Neural progenitor cell (in vitro differentiated cells): ENCODE data around the gene SERPINB10. TPM values are rescaled to one million over a fixed set of nuclear protein-coding genes. Genes with fewer than 3 reads are reported as not detected.

Experiments
- DNase-seq: peaks from one replicate; pipeline ENCODE4 v3.0.0-alpha.2; 2016; ENCODE audit warnings: low spot score
- H2AFZ ChIP-seq: fragments of 200-600 bp; sonication (generic); replicated peaks from 2 replicates; pipeline ENCODE4 v1.6.1; 2016; ENCODE audit warnings: antibody characterized with exemption
- H3F3A ChIP-seq: fragments of 200-600 bp; sonication (generic); 2 replicates; pipeline ENCODE4 v1.6.1; 2016; ENCODE audit warnings: antibody characterized with exemption, low read depth
- H3K27ac ChIP-seq: fragments of 200-600 bp; sonication (generic); 2 replicates; pipeline ENCODE4 v1.5.1; 2016; ENCODE audit warnings: mild to moderate bottlenecking
- H3K27me3 ChIP-seq: fragments of 200-600 bp; sonication (generic); 2 replicates; pipeline ENCODE4 v1.6.1; 2016; ENCODE audit warnings: mild to moderate bottlenecking, moderate library complexity
- H3K36me3 ChIP-seq: fragments of 200-600 bp; sonication (generic); 2 replicates; pipeline ENCODE4 v1.5.1; 2016
- H3K4me1 ChIP-seq: fragments of 200-600 bp; sonication (generic); 2 replicates; pipeline ENCODE4 v1.6.1; 2016; ENCODE audit warnings: mixed run types
- H3K4me2 ChIP-seq: fragments of 200-600 bp; sonication (generic); 2 replicates; pipeline ENCODE4 v1.6.1; 2016
- H3K4me3 ChIP-seq: fragments of 200-600 bp; sonication (generic); 2 replicates; pipeline ENCODE4 v1.5.1; 2016
- H3K79me2 ChIP-seq: fragments of 200-600 bp; sonication (generic); 2 replicates; pipeline ENCODE4 v1.6.1; 2016; ENCODE audit warnings: low read depth
- H3K9ac ChIP-seq: fragments of 200-600 bp; sonication (generic); 2 replicates; pipeline ENCODE4 v1.6.1; 2016
- H3K9me3 ChIP-seq: fragments of 200-600 bp; sonication (generic); 2 replicates; pipeline ENCODE4 v1.5.1; 2016; ENCODE audit warnings: low read depth
- H4K20me1 ChIP-seq: fragments of 200-600 bp; sonication (generic); 2 replicates; pipeline ENCODE4 v1.6.1; 2016; ENCODE audit warnings: low read depth
- H3K27ac Mint-ChIP-seq: 3 replicates; pipeline ENCODE4 v1.8.0; 2021; ENCODE audit warnings: mixed read lengths
- H3K27me3 Mint-ChIP-seq: 2 replicates; pipeline ENCODE4 v1.8.0; 2022; ENCODE audit warnings: low read depth, mild to moderate bottlenecking, inconsistent platforms, moderate library complexity, mixed read lengths; ENCODE audit not compliant: insufficient read depth
- H3K36me3 Mint-ChIP-seq: 3 replicates; pipeline ENCODE4 v1.8.0; 2021; ENCODE audit warnings: mixed read lengths
- H3K4me1 Mint-ChIP-seq: 3 replicates; pipeline ENCODE4 v1.8.0; 2021; ENCODE audit warnings: mixed read lengths
- H3K4me3 Mint-ChIP-seq: 3 replicates; pipeline ENCODE4 v1.8.0; 2021; ENCODE audit warnings: mild to moderate bottlenecking, moderate library complexity, mixed read lengths
- H3K9me3 Mint-ChIP-seq: 3 replicates; pipeline ENCODE4 v1.8.0; 2020; ENCODE audit warnings: mixed read lengths
- EZH2 ChIP-seq: fragments of 200-600 bp; sonication (generic); IDR thresholded peaks from 2 replicates; pipeline ENCODE4 v1.6.1; 2017; ENCODE audit warnings: antibody characterized with exemption, mild to moderate bottlenecking, moderate library complexity
- EZH2phosphoT487 ChIP-seq: fragments of 200-600 bp; sonication (generic); IDR thresholded peaks from 2 replicates; pipeline ENCODE4 v1.6.1; 2017; ENCODE audit warnings: antibody characterized with exemption
- total RNA-seq: library from RNA; depleted of rRNA; stranded (reverse); fragments of >200 nt; gene quantifications from 2 replicates; pipeline ENCODE4 v1.2.3, GENCODE V29; 2015; ENCODE audit warnings: low replicate concordance
- TF ChIP-seq, protein P1 (sequence below): fragments of 200-600 bp; sonication (generic); IDR thresholded peaks from 2 replicates; pipeline ENCODE4 v1.5.1; 2017; ENCODE audit warnings: antibody characterized with exemption, mild to moderate bottlenecking

The SERPINB10 gene
- total RNA-seq, 1 donor from 2014 or later: not detected

DNA sequence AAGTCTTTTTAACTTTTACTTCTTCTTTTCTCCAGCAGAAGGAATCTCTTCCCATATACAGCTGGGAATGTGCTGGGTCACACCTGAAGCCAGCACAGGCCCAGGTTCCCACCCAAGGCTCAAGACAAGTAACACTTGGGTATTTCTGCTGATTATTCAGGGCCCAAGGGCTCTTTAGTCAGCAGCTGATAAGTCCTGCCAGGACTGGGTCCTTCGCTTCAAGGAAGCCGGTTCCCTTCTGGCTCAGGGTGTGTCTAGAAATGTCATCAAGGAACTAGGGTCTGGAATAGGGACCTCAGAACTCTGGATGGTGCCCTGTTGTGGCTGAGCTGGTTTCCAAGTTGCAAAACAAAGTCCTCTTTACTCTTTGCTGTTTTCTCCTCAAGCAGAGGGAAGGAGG lies 47.2 kb upstream of the SERPINB10 start:
- H3K9me3 Mint-ChIP-seq: peaks cover 2% of the 10 kb centered on the region

DNA sequence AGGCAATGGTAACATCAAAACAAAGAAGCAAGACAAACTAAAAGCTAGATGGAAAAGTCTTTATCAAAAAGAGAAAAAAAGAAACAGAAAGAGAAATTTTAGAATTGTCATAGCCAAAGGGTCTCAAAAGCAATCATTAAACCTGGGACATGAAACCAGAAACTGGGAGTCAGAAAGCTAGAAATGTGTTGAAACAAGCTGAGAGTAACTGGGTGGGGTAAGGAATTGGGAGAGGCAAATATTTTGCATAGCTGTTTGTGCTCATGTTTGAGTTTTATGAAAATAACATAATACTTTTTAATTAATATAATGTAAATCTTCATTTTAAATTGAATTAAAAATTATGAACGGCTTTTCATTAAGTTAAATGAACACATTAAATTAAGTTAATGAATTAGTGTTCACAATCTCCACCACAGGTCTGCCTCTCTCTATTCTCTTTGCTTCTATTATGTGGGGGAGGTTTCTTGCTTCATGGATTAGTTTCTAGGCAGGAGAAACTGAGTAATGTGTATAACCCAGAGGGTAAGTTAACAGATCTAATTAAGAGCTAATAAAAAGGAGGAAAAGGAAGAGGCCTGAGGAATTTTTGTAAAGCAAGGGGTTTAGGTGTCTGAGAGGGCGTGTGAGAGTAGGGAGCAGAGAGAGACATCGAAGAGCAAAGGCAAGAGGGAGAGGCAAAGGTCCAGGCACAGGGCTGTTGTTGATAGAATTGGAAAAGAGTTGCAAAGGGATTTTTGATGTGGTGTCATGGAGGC lies 40.2 kb upstream of the SERPINB10 start:
- Histone ChIP-seq H3F3A (no peaks in the 10 kb centered on the region), H3K79me2 (no peaks in the 10 kb centered on the region), H4K20me1 (no peaks in the 10 kb centered on the region), H3K36me3 (no peaks in the 10 kb centered on the region), H3K4me1 (no peaks in the 10 kb centered on the region), H3K4me2 (no peak overlapping the region), H3K4me3 (no peak overlapping the region), H3K9ac (no peak overlapping the region), H3K9me3 (no peaks in the 10 kb centered on the region), H3K27ac (no peak overlapping the region), H2AFZ (no peak overlapping the region), H3K27me3 (no peaks in the 10 kb centered on the region)
- no peak overlapping the region for H3K4me3 Mint-ChIP-seq
- no peaks in the 10 kb centered on the region for H3K4me1 Mint-ChIP-seq
- H3K27me3 Mint-ChIP-seq: no peaks in the 10 kb centered on the region
- DNase-seq: no peak
- H3K9me3 Mint-ChIP-seq: no peaks in the 10 kb centered on the region
- no peak for TF ChIP-seq EZH2phosphoT487
- H3K36me3 Mint-ChIP-seq: no peaks in the 10 kb centered on the region
- H3K27ac Mint-ChIP-seq: no peak overlapping the region

More for the DNA sequence above, 47.2 kb upstream of the SERPINB10 start:
- Histone ChIP-seq H3K9me3 (no peaks in the 10 kb centered on the region), H4K20me1 (no peaks in the 10 kb centered on the region), H3K4me1 (no peaks in the 10 kb centered on the region), H3K36me3 (no peaks in the 10 kb centered on the region), H3K9ac (no peak overlapping the region), H2AFZ (no peak overlapping the region), H3K4me2 (no peak overlapping the region), H3K27me3 (no peaks in the 10 kb centered on the region), H3K4me3 (no peak overlapping the region), H3K79me2 (no peaks in the 10 kb centered on the region), H3F3A (no peaks in the 10 kb centered on the region), H3K27ac (no peak overlapping the region)
- Mint-ChIP-seq H3K27ac (no peak overlapping the region), H3K4me3 (no peak overlapping the region), H3K4me1 (no peaks in the 10 kb centered on the region), H3K36me3 (no peaks in the 10 kb centered on the region), H3K27me3 (no peaks in the 10 kb centered on the region)
- TF ChIP-seq EZH2phosphoT487: no peak
- TF ChIP-seq, protein P1, sequence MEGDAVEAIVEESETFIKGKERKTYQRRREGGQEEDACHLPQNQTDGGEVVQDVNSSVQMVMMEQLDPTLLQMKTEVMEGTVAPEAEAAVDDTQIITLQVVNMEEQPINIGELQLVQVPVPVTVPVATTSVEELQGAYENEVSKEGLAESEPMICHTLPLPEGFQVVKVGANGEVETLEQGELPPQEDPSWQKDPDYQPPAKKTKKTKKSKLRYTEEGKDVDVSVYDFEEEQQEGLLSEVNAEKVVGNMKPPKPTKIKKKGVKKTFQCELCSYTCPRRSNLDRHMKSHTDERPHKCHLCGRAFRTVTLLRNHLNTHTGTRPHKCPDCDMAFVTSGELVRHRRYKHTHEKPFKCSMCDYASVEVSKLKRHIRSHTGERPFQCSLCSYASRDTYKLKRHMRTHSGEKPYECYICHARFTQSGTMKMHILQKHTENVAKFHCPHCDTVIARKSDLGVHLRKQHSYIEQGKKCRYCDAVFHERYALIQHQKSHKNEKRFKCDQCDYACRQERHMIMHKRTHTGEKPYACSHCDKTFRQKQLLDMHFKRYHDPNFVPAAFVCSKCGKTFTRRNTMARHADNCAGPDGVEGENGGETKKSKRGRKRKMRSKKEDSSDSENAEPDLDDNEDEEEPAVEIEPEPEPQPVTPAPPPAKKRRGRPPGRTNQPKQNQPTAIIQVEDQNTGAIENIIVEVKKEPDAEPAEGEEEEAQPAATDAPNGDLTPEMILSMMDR: no peak
- no peak for TF ChIP-seq EZH2
- DNase-seq: no peak

DNA sequence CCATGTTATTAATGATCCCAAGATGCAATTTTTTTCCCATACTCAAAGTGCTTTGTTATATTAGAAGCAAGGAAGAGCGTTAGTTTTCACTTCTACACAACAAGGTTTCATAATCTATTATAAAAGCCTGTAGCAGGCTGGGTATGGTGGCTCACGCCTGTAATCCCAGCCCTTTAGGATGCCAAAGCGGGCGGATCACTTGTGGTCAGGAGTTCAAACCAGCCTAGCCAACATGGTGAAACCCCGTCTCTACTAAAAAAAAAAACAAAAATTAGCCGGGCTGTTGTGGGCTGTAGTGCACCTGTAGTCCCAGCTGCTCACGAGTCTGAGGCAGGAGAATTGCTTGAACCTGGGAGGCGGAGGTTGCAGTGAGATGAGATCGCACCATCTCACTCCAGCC lies 39.2 kb upstream of the SERPINB10 start:
- Mint-ChIP-seq H3K9me3 (no peaks in the 10 kb centered on the region), H3K4me1 (no peaks in the 10 kb centered on the region), H3K36me3 (no peaks in the 10 kb centered on the region), H3K27me3 (no peaks in the 10 kb centered on the region), H3K27ac (no peak overlapping the region), H3K4me3 (no peak overlapping the region)
- Histone ChIP-seq H3K79me2 (no peaks in the 10 kb centered on the region), H3K9me3 (no peaks in the 10 kb centered on the region), H3K4me3 (no peak overlapping the region), H3K27me3 (no peaks in the 10 kb centered on the region), H3K9ac (no peak overlapping the region), H3K4me1 (no peaks in the 10 kb centered on the region), H2AFZ (no peak overlapping the region), H3K27ac (no peak overlapping the region), H3F3A (no peaks in the 10 kb centered on the region), H4K20me1 (no peaks in the 10 kb centered on the region), H3K36me3 (no peaks in the 10 kb centered on the region), H3K4me2 (no peak overlapping the region)
- no peak for DNase-seq
- TF ChIP-seq EZH2 (no peak), EZH2phosphoT487 (no peak)
- TF ChIP-seq, protein P1: no peak

DNA sequence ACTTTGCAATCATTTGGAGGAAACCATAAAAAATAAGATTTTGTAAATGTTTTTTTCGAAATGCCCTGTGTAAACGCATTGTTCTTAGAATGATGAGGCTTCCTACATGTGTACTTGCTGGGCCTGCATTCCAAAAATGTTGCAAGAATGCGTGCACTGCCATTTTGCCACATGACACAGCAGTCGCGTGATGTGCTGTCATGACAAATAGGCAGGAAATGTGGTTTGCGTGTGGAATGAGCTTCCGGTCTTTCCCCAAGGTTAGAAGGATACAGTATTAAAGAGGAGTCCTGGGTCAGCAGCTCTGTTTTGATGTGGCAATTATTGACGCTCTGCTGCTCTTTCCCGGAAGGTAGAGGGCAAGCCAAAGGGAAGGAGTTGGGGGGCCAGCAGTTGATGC lies 38.4 kb upstream of the SERPINB10 start:
- Histone ChIP-seq H3K9ac (no peak overlapping the region), H3F3A (no peaks in the 10 kb centered on the region), H3K9me3 (no peaks in the 10 kb centered on the region), H3K27me3 (no peaks in the 10 kb centered on the region), H3K4me1 (no peaks in the 10 kb centered on the region), H3K4me3 (no peak overlapping the region), H4K20me1 (no peaks in the 10 kb centered on the region), H3K27ac (no peak overlapping the region), H3K36me3 (no peaks in the 10 kb centered on the region), H3K4me2 (no peak overlapping the region), H3K79me2 (no peaks in the 10 kb centered on the region), H2AFZ (no peak overlapping the region)
- DNase-seq: no peak
- TF ChIP-seq, protein P1: no peak
- no peak for TF ChIP-seq EZH2phosphoT487
- TF ChIP-seq EZH2: no peak
- Mint-ChIP-seq H3K27ac (no peak overlapping the region), H3K27me3 (no peaks in the 10 kb centered on the region), H3K4me3 (no peak overlapping the region), H3K4me1 (no peaks in the 10 kb centered on the region), H3K36me3 (no peaks in the 10 kb centered on the region), H3K9me3 (no peaks in the 10 kb centered on the region)
